HG03045 (cell line): Measurements from ENCODE around the gene CTBP2.

ENCODE experiments used
- ATAC-seq: cut with Tn5 transposase; IDR thresholded peaks from one replicate; pipeline ENCODE4 v1.9.1; 2021; ENCODE audit warnings: mild to moderate bottlenecking, moderate library complexity; ENCODE audit not compliant: unreplicated experiment

Gene CTBP2

GRCh38 chr10:125014086-125014830, 146.1 kb downstream of the CTBP2 start:
- no peak for ATAC-seq

GRCh38 chr10:125013529-125013872, 146.9 kb downstream of the CTBP2 start:
- no peak for ATAC-seq

GRCh38 chr10:125012851-125013528, 147.4 kb downstream of the CTBP2 start:
- no peak for ATAC-seq

- ATAC-seq, result no peak
Measured at GRCh38 chr10:125011926-125012705, 148.2 kb downstream of the CTBP2 start.

GRCh38 chr10:125011171-125011925, 149.0 kb downstream of the CTBP2 start:
- ATAC-seq, result no peak

- ATAC-seq, result no peak
Measured at GRCh38 chr10:125010362-125010761, 150.0 kb downstream of the CTBP2 start.

- no peak for ATAC-seq
Measured at GRCh38 chr10:125009661-125010161, 150.7 kb downstream of the CTBP2 start.

- ATAC-seq, result no peak
Measured at GRCh38 chr10:125008689-125009638, 151.4 kb downstream of the CTBP2 start.

GRCh38 chr10:125007436-125007835, 152.9 kb downstream of the CTBP2 start:
- ATAC-seq, result no peak

GRCh38 chr10:125006921-125007426, 153.4 kb downstream of the CTBP2 start:
- ATAC-seq, result no peak

GRCh38 chr10:125006188-125006680, 154.1 kb downstream of the CTBP2 start:
- no peak for ATAC-seq

- no peak for ATAC-seq
Measured at GRCh38 chr10:125005312-125006187, 154.8 kb downstream of the CTBP2 start.

- ATAC-seq, result no peak
Measured at GRCh38 chr10:125004571-125005311, 155.6 kb downstream of the CTBP2 start.

- ATAC-seq, result no peak
Measured at GRCh38 chr10:125003901-125004467, 156.4 kb downstream of the CTBP2 start.

- no peak for ATAC-seq
Measured at GRCh38 chr10:125003146-125003900, 157.0 kb downstream of the CTBP2 start.

- ATAC-seq, result no peak
Measured at GRCh38 chr10:125002423-125003145, 157.8 kb downstream of the CTBP2 start.
